ENCODE data around the gene EBPL.

The EBPL gene

GRCh38 chr13:49638030-49638743, 53.1 kb downstream of the EBPL start:
- in situ Hi-C loops (cut with MboI; ENCODE audit: low sequenced_read_pairs) = no loop called here

GRCh38 chr13:49636705-49637104, 54.6 kb downstream of the EBPL start:
- in situ Hi-C loops (cut with MboI; ENCODE audit: low sequenced_read_pairs) = no loop called here

- in situ Hi-C loops (cut with MboI; ENCODE audit: low sequenced_read_pairs) = no loop called here
Observed at GRCh38 chr13:49635599-49636433, 55.5 kb downstream of the EBPL start.

- in situ Hi-C loops (cut with MboI; ENCODE audit: low sequenced_read_pairs) = no loop called here
Observed at GRCh38 chr13:49633710-49634109, 57.6 kb downstream of the EBPL start.

GRCh38 chr13:49632156-49632555, 59.1 kb downstream of the EBPL start:
- in situ Hi-C loops (cut with MboI; ENCODE audit: low sequenced_read_pairs) = no loop called here

- in situ Hi-C loops (cut with MboI; ENCODE audit: low sequenced_read_pairs) = no loop called here
Observed at GRCh38 chr13:49630580-49630979, 60.7 kb downstream of the EBPL start.

- in situ Hi-C loops (cut with MboI; ENCODE audit: low sequenced_read_pairs) = no loop called here
Observed at GRCh38 chr13:49629947-49630346, 61.3 kb downstream of the EBPL start.

GRCh38 chr13:49629196-49629938, 61.9 kb downstream of the EBPL start:
- in situ Hi-C loops (cut with MboI; ENCODE audit: low sequenced_read_pairs) = no loop called here

GRCh38 chr13:49627831-49628652, 63.2 kb downstream of the EBPL start, which contains the start of gene ARL11:
Gene ARL11 (plus strand): TSS chr13:49628507. CDS start chr13:49630448, 1,941 bp downstream.
- in situ Hi-C loops (cut with MboI; ENCODE audit: low sequenced_read_pairs) = no loop called here

GRCh38 chr13:49625392-49626079, 65.8 kb downstream of the EBPL start:
- in situ Hi-C loops (cut with MboI; ENCODE audit: low sequenced_read_pairs) = no loop called here

DNA sequence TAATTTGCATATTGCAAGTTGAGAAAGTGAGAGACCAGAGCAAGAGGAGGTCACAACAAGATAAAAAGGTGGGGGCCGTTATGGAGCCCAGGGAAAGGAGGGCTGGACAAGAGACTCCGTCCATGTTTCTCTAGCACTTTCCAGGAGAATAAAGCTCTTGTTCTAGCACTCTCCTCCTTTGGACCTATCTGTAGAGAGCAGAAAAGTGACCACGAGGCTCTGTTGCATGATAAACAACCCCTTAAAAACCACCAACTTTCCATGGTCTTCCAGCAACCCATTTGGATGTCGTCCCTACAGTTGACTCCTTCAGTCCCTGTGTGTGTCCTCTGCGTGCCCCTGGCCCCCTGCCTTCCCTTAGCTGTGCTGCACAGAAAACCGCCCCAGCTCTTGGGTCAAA, 67.1 kb downstream of the EBPL start:
- in situ Hi-C loops (cut with MboI; ENCODE audit: low sequenced_read_pairs) = loop anchor here (25.0 kb wide), 1 partner anchor 337 kb away; no protein-coding TSS in a partner anchor

GRCh38 chr13:49622174-49622946, 68.9 kb downstream of the EBPL start:
- in situ Hi-C loops (cut with MboI; ENCODE audit: low sequenced_read_pairs) = loop anchor here (25.0 kb wide), 1 partner anchor 335 kb away; no protein-coding TSS in a partner anchor

DNA sequence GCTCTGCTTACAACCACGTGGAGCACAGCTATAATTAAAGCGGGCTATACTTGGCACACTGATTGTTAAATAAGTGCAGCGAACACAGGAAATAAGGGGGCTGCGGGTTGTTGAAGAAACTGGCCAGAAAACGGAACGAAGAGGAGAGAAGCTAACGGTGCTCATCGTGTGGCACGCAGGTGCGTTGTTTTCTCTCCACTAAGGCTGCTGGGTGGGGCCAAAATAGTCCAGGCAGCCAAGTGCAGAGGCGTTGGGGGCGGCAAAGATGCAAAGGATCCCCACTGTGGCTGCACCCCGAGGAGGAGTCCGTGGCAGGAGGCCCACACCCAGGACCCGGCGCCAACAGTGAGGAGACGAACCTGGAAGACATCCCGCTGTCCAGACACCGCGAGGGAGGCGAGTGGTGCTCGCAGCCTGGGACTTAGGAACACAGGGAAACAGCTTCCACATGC, 71.1 kb downstream of the EBPL start:
- in situ Hi-C loops (cut with MboI; ENCODE audit: low sequenced_read_pairs) = loop anchor here (25.0 kb wide), 1 partner anchor 333 kb away; no protein-coding TSS in a partner anchor

GRCh38 chr13:49616676-49617065, 74.6 kb downstream of the EBPL start:
- in situ Hi-C loops (cut with MboI; ENCODE audit: low sequenced_read_pairs) = loop anchor here (25.0 kb wide), 1 partner anchor 329 kb away; no protein-coding TSS in a partner anchor

GRCh38 chr13:49615836-49616675, 75.2 kb downstream of the EBPL start:
- in situ Hi-C loops (cut with MboI; ENCODE audit: low sequenced_read_pairs) = loop anchor here (25.0 kb wide), 1 partner anchor 329 kb away; no protein-coding TSS in a partner anchor

GRCh38 chr13:49612042-49612441, 79.2 kb downstream of the EBPL start:
- in situ Hi-C loops (cut with MboI; ENCODE audit: low sequenced_read_pairs) = loop anchor here (25.0 kb wide), 1 partner anchor 325 kb away; no protein-coding TSS in a partner anchor

Measured in HL-60/S4 treated with phorbol 12-myristate 13-acetate at 8.2 ng/mL for 4 days and 3 days (cell line).